ENCODE results near the gene TBC1D2.

DNA sequence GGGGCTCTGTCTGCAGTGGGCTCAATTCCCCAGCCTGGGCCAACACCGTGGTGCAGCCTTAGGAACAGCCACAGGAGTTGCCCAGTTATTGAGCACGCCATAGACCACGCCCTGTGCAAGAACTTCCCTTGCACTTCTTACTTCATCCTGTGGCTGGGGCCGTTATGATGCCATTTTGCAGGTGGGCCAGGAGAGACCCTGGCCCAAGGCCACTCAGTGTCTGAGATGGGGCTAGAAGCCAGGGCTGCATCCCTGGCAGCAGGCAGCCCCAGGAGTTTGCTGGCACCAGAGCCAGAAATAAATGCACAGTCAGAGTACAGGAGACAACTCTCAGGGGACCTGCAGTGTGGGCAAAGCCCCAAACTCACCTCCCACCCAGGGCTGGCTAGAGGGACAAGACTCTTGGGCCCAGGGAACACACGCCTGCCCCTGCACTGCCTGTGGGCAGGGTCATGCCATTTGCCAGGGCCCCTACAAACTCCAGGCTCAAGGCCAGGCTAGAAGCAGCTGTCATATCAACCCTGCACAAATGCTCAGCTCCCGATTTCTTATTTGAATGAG lies 69.8 kb downstream of the TBC1D2 start:
- no peak for TF ChIP-seq EP300 (IDR thresholded peaks at IDR 0.05)
- TF ChIP-seq, protein P1, sequence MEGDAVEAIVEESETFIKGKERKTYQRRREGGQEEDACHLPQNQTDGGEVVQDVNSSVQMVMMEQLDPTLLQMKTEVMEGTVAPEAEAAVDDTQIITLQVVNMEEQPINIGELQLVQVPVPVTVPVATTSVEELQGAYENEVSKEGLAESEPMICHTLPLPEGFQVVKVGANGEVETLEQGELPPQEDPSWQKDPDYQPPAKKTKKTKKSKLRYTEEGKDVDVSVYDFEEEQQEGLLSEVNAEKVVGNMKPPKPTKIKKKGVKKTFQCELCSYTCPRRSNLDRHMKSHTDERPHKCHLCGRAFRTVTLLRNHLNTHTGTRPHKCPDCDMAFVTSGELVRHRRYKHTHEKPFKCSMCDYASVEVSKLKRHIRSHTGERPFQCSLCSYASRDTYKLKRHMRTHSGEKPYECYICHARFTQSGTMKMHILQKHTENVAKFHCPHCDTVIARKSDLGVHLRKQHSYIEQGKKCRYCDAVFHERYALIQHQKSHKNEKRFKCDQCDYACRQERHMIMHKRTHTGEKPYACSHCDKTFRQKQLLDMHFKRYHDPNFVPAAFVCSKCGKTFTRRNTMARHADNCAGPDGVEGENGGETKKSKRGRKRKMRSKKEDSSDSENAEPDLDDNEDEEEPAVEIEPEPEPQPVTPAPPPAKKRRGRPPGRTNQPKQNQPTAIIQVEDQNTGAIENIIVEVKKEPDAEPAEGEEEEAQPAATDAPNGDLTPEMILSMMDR (IDR thresholded peaks at IDR 0.05): no peak
